Upper lobe of right lung (tissue), 1 donor: ENCODE data around the gene CISD3. TPM values are rescaled to one million over a fixed set of nuclear protein-coding genes. Genes with fewer than 3 reads are reported as not detected.

Experiments used
- ATAC-seq: fragments of 200-7000 bp; cut with Tn5 transposase; one replicate; pipeline ENCODE4 v1.9.1; 2020; ENCODE audit warnings: mild to moderate bottlenecking, moderate library complexity
- DNase-seq: peaks from one replicate; pipeline ENCODE4 v3.0.0-alpha.2; 2020
- H3K27ac ChIP-seq: fragments of 200-600 bp; one replicate; pipeline ENCODE4 v1.8.0; 2022
- H3K27me3 ChIP-seq: fragments of 200-600 bp; one replicate; pipeline ENCODE4 v1.8.0; 2022; ENCODE audit warnings: mild to moderate bottlenecking
- H3K36me3 ChIP-seq: fragments of 200-600 bp; one replicate; pipeline ENCODE4 v1.8.0; 2022
- H3K4me1 ChIP-seq: fragments of 200-600 bp; one replicate; pipeline ENCODE4 v1.8.0; 2022
- H3K4me3 ChIP-seq: fragments of 200-600 bp; one replicate; pipeline ENCODE4 v1.8.0; 2022; ENCODE audit warnings: mild to moderate bottlenecking
- H3K9me3 ChIP-seq: fragments of 200-600 bp; one replicate; pipeline ENCODE4 v1.8.0; 2022
- intact Hi-C: fragments of 100-400 bp; cut with DNase I; formaldehyde crosslinking; loops from one replicate; pipeline ENCODE4 v1.11.0; 2022
- total RNA-seq: library from RNA; stranded (reverse); fragmentation: NEBNext Ultra II Directional; extraction: Animal tissue kit (Norgen Biotek cat#: 25700); gene quantifications from one replicate; pipeline ENCODE4 v1.2.1, GENCODE V29; 2021
- TF ChIP-seq, protein P1 (sequence below): fragments of 200-600 bp; IDR thresholded peaks from one replicate; pipeline ENCODE4 v1.8.0; 2022; ENCODE audit warnings: antibody characterized with exemption
- donor health status: DM: no; HTN: yes; CAD: no; lungs with severe emphysema.

The CISD3 gene
- total RNA-seq, 1 donor from 2014 or later = 29.7 TPM

DNA sequence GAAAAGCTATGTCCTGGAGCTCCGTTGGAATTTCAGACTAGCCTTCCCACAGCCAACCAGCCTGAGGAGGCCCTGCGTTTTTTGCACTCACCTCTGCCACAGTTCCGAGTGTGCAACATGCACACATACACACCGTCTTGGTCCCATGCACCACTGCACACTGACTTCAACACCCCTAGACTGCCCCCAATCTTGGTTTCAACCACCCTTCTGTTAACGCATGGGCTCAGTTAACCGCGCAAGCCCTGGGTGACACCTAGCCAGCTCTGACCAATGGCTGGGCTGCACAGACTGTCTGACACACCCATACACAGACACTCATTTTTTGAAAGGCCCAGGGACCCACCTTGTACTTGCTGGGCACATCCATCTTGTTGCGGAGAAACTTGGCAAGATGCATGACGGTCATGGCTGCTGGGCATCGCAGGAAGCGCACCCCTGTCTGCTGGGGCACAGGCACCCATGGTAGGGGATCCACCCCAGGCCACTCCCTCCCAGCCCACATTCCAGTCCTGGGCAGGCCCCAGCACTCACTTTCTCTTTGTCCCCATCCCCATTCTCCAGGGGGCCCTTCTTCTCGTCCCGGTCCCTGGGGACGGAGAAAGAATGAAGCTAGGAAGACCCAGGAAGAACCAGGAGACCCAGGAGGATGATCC, 8.0 kb downstream of the CISD3 start:
- Histone ChIP-seq H3K27me3 (no peaks in the 10 kb centered on the region), H3K9me3 (no peaks in the 10 kb centered on the region), H3K27ac (no peak overlapping the region), H3K4me3 (no peak overlapping the region), H3K36me3 (peaks cover 45% of the 10 kb centered on the region), H3K4me1 (peaks cover 17% of the 10 kb centered on the region)
- ATAC-seq = no peak
- intact Hi-C loops = no loop called here
- no peak for DNase-seq
- TF ChIP-seq, protein P1, sequence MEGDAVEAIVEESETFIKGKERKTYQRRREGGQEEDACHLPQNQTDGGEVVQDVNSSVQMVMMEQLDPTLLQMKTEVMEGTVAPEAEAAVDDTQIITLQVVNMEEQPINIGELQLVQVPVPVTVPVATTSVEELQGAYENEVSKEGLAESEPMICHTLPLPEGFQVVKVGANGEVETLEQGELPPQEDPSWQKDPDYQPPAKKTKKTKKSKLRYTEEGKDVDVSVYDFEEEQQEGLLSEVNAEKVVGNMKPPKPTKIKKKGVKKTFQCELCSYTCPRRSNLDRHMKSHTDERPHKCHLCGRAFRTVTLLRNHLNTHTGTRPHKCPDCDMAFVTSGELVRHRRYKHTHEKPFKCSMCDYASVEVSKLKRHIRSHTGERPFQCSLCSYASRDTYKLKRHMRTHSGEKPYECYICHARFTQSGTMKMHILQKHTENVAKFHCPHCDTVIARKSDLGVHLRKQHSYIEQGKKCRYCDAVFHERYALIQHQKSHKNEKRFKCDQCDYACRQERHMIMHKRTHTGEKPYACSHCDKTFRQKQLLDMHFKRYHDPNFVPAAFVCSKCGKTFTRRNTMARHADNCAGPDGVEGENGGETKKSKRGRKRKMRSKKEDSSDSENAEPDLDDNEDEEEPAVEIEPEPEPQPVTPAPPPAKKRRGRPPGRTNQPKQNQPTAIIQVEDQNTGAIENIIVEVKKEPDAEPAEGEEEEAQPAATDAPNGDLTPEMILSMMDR = no peak

DNA sequence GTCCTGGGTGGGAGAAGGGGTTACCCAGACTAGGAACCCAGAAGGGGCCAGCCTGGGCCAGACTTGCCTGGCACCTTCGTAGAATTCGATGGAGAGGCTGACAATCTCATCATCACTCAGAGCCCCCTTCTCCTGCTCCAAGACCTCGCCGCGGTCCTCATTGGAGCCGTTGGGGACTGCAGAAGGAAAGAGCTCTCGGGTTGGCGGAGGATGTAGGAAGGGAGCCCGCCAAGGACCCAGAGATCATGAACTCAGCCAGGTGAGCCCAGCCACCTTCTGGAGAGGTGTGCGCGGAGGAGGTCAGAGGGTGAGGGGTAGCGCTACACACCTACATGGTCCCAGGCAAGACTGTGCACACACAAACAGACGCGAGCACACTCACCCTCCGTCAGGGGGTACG, 8.5 kb downstream of the CISD3 start:
- no peak for ATAC-seq
- peaks cover 23% of the 10 kb centered on the region for H3K4me1 ChIP-seq
- DNase-seq = no peak
- peaks cover 39% of the 10 kb centered on the region for H3K36me3 ChIP-seq
- H3K9me3 ChIP-seq = no peaks in the 10 kb centered on the region
- intact Hi-C loops = no loop called here
- no peaks in the 10 kb centered on the region for H3K27me3 ChIP-seq
- H3K27ac ChIP-seq = no peak overlapping the region
- TF ChIP-seq, protein P1 = no peak
- no peak overlapping the region for H3K4me3 ChIP-seq

DNA sequence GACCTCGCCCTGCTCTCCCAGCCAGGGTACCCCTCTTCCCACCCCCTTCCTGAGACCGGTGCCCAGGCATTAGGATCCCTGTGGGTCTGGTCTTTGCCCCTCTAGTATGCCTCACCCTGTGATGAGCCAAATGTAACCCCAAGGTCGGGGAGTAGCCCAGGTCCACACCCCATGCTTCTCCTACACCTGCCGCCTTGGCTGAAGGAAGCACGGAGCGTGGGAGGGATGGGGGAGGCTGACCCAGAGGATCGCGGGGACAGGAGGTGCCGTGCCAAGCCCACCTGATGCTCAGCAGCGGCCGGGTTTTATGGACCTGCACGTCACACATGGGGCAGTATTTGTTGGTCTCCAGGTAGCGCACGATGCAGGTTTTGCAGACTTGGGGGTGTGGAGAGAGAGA, 9.2 kb downstream of the CISD3 start:
- Histone ChIP-seq H3K27me3 (no peaks in the 10 kb centered on the region), H3K9me3 (no peaks in the 10 kb centered on the region), H3K36me3 (peaks cover 33% of the 10 kb centered on the region), H3K4me1 (peaks cover 27% of the 10 kb centered on the region), H3K4me3 (no peak overlapping the region), H3K27ac (no peak overlapping the region)
- intact Hi-C loops = no loop called here
- TF ChIP-seq, protein P1 = no peak
- DNase-seq = no peak
- ATAC-seq = no peak

DNA sequence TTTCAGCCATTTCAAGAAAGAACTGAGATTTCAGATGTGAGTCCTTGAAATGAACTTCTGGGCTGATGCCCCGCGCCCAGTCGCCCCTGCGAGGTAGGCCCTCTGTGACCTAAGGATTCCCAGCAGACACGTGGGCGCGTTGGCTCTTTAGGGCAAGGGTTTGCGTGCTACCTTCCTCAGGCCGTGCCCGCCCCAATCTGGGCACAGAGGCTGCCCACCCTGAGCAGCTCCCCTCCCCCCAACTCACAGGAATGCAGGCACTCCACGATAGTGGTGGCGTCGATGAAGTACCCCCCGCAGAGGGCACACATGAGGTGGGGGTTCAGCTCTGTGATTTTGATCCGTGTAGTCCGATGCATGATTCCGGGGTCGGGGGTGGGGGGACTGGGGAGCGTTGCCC, 9.9 kb downstream of the CISD3 start:
- TF ChIP-seq, protein P1 = no peak
- intact Hi-C loops = no loop called here
- no peaks in the 10 kb centered on the region for H3K9me3 ChIP-seq
- H3K4me3 ChIP-seq = no peak overlapping the region
- H3K36me3 ChIP-seq = peaks cover 31% of the 10 kb centered on the region
- DNase-seq (no peak), ATAC-seq (no peak)
- H3K27ac ChIP-seq = no peak overlapping the region
- H3K4me1 ChIP-seq = peaks cover 28% of the 10 kb centered on the region
- H3K27me3 ChIP-seq = no peaks in the 10 kb centered on the region

DNA sequence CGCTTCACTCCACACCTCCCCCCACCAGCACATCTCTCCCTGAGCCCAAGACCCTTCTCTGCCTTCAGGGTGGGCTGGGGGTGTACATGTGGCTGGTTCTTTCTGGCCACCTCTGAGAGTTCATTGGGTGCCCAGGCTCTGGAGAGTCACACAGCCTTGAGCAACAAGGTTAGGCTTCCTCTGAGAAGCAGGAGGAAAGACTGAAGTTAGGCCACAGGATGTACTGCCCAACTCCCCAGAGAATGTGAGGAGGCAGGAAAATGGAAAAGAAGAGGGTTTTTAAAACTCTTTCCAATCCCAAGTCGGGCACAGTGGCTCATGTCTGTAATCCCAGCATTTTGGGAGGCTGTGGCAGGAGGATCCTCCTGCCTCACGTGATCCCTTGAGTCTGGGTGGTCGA, 10.7 kb downstream of the CISD3 start:
- Histone ChIP-seq H3K27ac (no peak overlapping the region), H3K4me1 (peaks cover 29% of the 10 kb centered on the region)

More for the DNA sequence above, 10.7 kb downstream of the CISD3 start:
- TF ChIP-seq, protein P1 = no peak
- Histone ChIP-seq H3K36me3 (peaks cover 26% of the 10 kb centered on the region), H3K27me3 (no peaks in the 10 kb centered on the region), H3K4me3 (no peak overlapping the region), H3K9me3 (no peaks in the 10 kb centered on the region)
- intact Hi-C loops = no loop called here
- DNase-seq (no peak), ATAC-seq (no peak)
